NT2/D1 (cell line): ENCODE data around the gene KLHL41.
"Not testable (repeated sequence)": the region's sequence is repeated elsewhere in the genome, so short reads cannot be mapped to it uniquely, and the experiment has no call there.

Source experiments
- DNase-seq: peaks from one replicate; pipeline ENCODE4 v3.0.0-alpha.2; 2011; ENCODE audit warnings: low read depth, low spot score
- H3K27me3 ChIP-seq: 2 replicates; pipeline ENCODE4 v1.6.0; 2011; ENCODE audit warnings: mild to moderate bottlenecking; ENCODE audit not compliant: insufficient read length, insufficient read depth
- H3K36me3 ChIP-seq: 2 replicates; pipeline ENCODE4 v1.6.1; 2011; ENCODE audit warnings: mild to moderate bottlenecking, low read length, mixed read lengths; ENCODE audit not compliant: insufficient read depth, insufficient read length
- H3K4me1 ChIP-seq: 2 replicates; pipeline ENCODE4 v1.5.1; 2011; ENCODE audit not compliant: insufficient read depth, insufficient read length
- H3K4me3 ChIP-seq: 2 replicates; pipeline ENCODE4 v1.5.1; 2011; ENCODE audit warnings: low read depth; ENCODE audit not compliant: insufficient read length
- H3K9ac ChIP-seq: 2 replicates; pipeline ENCODE4 v1.6.0; 2011; ENCODE audit warnings: low read depth; ENCODE audit not compliant: insufficient read length
- H3K9me3 ChIP-seq: 2 replicates; pipeline ENCODE4 v1.5.1; 2011; ENCODE audit warnings: mild to moderate bottlenecking, low read length; ENCODE audit not compliant: insufficient read depth
- SUZ12 ChIP-seq: IDR thresholded peaks from 2 replicates; pipeline ENCODE4 v1.6.1; 2011; ENCODE audit not compliant: insufficient read length, insufficient read depth; ENCODE audit errors: extremely low read depth
- YY1 ChIP-seq: IDR thresholded peaks from 2 replicates; pipeline ENCODE4 v1.6.1; 2011; ENCODE audit not compliant: insufficient read length, insufficient read depth
- ZNF274 ChIP-seq: IDR thresholded peaks from 2 replicates; pipeline ENCODE4 v1.6.1; 2011; ENCODE audit warnings: mild to moderate bottlenecking, low read depth, low read length

KLHL41 gene

DNA sequence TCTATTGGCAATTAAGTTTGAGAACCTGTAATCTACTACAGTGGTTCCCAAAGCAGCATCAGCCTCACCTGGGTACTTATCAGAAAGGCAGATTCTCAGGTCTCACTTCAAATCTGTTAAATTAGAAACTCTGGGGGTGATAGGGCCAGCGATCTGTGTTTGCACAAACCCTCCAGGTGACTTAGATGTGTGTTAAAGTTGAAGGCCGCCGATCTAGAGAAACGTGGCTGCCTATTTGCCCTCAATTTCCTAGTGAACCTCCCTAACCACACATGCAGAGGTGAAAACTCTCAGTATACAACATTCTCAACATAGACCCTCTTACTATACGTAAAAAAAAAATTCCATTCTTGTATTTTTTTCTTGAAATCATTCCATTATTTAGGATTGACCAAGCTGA, 14.2 kb downstream of the KLHL41 start:
- no peaks in the 10 kb centered on the region for H3K9me3 ChIP-seq
- TF ChIP-seq SUZ12 (no peak), YY1 (no peak), ZNF274 (no peak)
- H3K27me3 ChIP-seq: no peaks in the 10 kb centered on the region
- peaks cover 10% of the 10 kb centered on the region for H3K36me3 ChIP-seq
- no peaks in the 10 kb centered on the region for H3K4me1 ChIP-seq
- no peak overlapping the region for H3K4me3 ChIP-seq
- no peak overlapping the region for H3K9ac ChIP-seq
- DNase-seq: no peak

DNA sequence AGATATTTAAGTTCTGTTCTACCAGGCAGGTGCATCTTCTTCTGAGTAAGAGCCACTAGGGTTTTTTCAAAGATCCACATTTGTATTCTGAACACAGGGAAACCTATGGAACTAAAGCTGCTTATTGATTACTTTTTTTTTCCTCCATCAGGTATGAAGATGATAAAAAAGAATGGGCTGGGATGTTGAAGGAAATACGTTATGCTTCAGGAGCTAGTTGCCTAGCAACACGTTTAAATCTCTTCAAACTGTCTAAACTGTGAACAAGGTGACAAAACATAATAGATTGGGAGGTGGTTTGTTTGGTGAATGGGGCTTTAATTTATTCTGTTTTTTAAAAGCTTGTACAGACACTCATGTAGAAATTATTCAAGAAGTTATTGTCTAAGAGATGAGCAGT, 15.9 kb downstream of the KLHL41 start:
- Histone ChIP-seq H3K4me1 (no peaks in the 10 kb centered on the region), H3K9ac (no peak overlapping the region), H3K27me3 (no peaks in the 10 kb centered on the region), H3K4me3 (no peak overlapping the region), H3K36me3 (peaks cover 26% of the 10 kb centered on the region), H3K9me3 (no peaks in the 10 kb centered on the region)
- TF ChIP-seq ZNF274: no peak
- TF ChIP-seq YY1: no peak
- no peak for TF ChIP-seq SUZ12
- DNase-seq: no peak

DNA sequence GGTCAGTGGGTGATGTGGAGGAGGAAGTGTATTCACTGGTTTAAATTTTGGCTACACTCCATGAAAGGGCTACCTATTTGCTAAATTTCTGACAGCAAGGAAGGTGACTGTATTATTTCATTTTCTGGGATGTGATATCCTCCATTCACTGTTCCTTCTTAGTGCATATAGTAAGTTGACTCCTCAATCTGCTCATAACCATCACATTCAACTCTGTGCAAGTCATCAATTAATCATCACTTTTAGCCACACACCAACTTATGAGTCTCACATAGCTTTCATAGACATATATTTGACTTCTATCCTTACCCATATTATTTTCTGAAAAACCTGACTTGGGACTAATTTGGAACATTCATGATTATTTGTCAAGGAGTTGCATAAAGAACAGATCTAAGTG, 16.9 kb downstream of the KLHL41 start:
- H3K27me3 ChIP-seq: no peaks in the 10 kb centered on the region
- no peaks in the 10 kb centered on the region for H3K9me3 ChIP-seq
- no peaks in the 10 kb centered on the region for H3K4me1 ChIP-seq
- DNase-seq: no peak
- TF ChIP-seq ZNF274: no peak
- H3K4me3 ChIP-seq: no peak overlapping the region
- no peak overlapping the region for H3K9ac ChIP-seq
- peaks cover 36% of the 10 kb centered on the region for H3K36me3 ChIP-seq

DNA sequence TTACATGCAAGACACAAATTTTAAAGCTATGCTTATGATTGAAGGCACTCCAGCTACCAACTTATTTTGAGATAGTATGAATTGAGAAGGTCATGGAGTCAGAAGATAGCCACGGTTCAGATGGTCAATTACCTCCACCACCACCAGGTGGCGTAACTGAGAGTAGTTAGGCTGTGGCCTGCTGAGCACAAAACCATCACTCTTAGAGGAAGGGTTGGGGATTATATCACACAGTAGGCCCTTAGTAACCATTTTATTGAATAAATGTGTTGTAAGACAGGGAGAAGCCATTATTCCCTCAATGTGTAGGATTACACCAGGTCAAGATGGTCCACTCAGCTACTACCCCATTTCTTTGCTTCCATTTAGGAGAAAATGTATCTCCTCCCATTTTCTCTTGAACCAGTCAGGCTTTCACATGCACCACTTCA, 18.8 kb downstream of the KLHL41 start:
- Histone ChIP-seq H3K4me3 (no peak overlapping the region), H3K9me3 (no peaks in the 10 kb centered on the region), H3K9ac (no peak overlapping the region), H3K36me3 (peaks cover 40% of the 10 kb centered on the region), H3K4me1 (no peaks in the 10 kb centered on the region), H3K27me3 (no peaks in the 10 kb centered on the region)
- TF ChIP-seq YY1 (no peak), ZNF274 (no peak), SUZ12 (no peak)
- peak; percentile 62 for DNase-seq

DNA sequence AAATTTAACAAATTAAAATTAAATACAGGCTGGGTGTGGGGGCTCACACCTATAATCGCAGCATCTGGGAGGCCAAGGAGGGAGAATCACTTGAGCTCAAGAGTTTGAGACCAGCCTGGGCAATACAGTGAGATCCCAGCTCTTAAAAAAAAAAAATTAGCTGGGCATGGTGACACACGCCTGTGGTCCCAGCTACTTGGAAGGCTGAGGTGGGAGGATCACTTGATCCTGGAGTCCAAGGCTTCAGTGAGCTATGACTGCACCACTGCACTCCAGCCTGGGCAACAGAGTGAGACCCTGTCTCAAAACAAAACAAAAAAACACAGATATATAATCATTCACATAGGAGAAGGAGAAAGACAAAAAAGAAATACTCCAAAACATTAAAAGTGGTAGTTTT, 30.0 kb downstream of the KLHL41 start:
- not testable (repeated sequence) for H3K27me3 ChIP-seq, DNase-seq, H3K4me3 ChIP-seq, H3K9me3 ChIP-seq, H3K9ac ChIP-seq, H3K4me1 ChIP-seq
- H3K36me3 ChIP-seq: peaks cover 77% of the 10 kb centered on the region

DNA sequence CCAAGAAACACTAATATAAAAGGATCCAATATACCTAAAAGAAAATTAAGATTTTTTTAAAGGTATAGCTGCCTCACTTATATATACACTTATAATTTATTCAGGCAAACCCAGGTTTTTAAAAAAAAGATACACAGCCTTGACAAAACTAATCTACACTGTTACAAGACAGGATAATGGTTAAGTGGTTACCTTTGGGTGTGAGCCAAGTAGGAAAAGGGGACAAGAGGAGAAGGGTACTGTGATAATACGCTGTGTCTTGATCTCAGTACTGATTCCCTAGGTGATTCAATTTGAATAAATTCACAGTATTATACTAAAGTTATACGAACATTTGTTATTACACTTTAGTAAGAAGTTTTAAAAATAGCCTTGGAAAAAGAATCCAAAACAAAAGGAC, 30.6 kb downstream of the KLHL41 start:
- H3K4me1 ChIP-seq: no peaks in the 10 kb centered on the region
- DNase-seq: no peak
- no peak overlapping the region for H3K4me3 ChIP-seq
- H3K27me3 ChIP-seq: no peaks in the 10 kb centered on the region
- peaks cover 77% of the 10 kb centered on the region for H3K36me3 ChIP-seq
- no peaks in the 10 kb centered on the region for H3K9me3 ChIP-seq
- TF ChIP-seq SUZ12 (no peak), YY1 (no peak), ZNF274 (no peak)
- no peak overlapping the region for H3K9ac ChIP-seq

DNA sequence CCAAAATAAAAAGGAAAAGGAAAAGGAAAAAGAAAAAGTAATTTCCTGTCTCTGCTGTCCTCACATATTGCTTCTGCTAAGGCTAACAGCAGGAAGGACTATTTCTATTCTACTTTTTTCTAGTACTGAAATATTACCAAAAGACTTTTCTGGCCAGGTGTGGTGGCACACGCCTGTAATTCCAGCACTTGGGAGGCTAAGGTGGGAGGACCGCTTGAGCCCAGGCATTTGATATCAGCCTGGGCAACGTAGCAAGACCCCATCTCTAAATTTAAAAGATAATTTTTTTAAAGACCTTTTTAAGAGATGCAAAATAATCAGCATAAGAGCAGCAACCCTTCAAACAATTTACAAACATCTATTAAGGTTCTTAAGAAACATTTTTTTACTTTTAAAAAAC, 32.9 kb downstream of the KLHL41 start:
- Histone ChIP-seq H3K4me1 (no peaks in the 10 kb centered on the region), H3K27me3 (no peaks in the 10 kb centered on the region), H3K4me3 (no peak overlapping the region), H3K9me3 (no peaks in the 10 kb centered on the region), H3K36me3 (peaks cover 88% of the 10 kb centered on the region), H3K9ac (no peak overlapping the region)
- no peak for DNase-seq
- no peak for TF ChIP-seq SUZ12
- no peak for TF ChIP-seq YY1
- no peak for TF ChIP-seq ZNF274

DNA sequence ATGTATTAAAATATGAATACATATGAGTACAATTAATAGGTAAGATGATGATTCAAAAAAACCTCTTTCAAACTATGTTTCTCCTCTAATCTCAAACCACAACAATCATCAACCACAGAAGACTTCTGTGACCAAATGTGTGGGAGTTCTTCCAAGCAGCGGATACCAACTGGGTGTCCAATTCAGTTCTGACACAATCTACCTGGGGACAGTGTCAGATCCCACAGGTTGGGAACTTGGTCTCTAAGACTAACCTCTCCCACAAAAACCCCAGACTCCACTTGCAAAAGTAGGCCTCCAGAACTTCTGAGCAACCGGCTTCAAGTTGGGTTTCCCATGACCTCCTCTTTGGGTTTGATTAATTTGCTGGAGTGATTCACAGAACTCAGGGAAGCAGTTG, 37.3 kb downstream of the KLHL41 start:
- H3K36me3 ChIP-seq: peaks cover 70% of the 10 kb centered on the region

More for the DNA sequence above, 37.3 kb downstream of the KLHL41 start:
- no peak for TF ChIP-seq SUZ12
- no peak overlapping the region for H3K9ac ChIP-seq
- no peaks in the 10 kb centered on the region for H3K4me1 ChIP-seq
- H3K4me3 ChIP-seq: no peak overlapping the region
- no peak for DNase-seq
- H3K9me3 ChIP-seq: no peaks in the 10 kb centered on the region
- H3K27me3 ChIP-seq: no peaks in the 10 kb centered on the region
